Measurements from ENCODE around the gene LRRC45. TPM values are rescaled to one million over a fixed set of nuclear protein-coding genes. Genes with fewer than 3 reads are reported as not detected.

The LRRC45 gene
- total RNA-seq, 1 donor from 2014 or later, result 17.3 TPM

- Histone ChIP-seq H3K36me3 (peaks cover 50% of the 10 kb centered on the region), H3K4me3 (no peak overlapping the region), H3K27ac (no peak overlapping the region), H3K27me3 (ENCODE audit: low read depth) (no peaks in the 10 kb centered on the region), H3K9me3 (no peaks in the 10 kb centered on the region), H3K4me1 (peaks cover 26% of the 10 kb centered on the region)
- TF ChIP-seq, protein P1, sequence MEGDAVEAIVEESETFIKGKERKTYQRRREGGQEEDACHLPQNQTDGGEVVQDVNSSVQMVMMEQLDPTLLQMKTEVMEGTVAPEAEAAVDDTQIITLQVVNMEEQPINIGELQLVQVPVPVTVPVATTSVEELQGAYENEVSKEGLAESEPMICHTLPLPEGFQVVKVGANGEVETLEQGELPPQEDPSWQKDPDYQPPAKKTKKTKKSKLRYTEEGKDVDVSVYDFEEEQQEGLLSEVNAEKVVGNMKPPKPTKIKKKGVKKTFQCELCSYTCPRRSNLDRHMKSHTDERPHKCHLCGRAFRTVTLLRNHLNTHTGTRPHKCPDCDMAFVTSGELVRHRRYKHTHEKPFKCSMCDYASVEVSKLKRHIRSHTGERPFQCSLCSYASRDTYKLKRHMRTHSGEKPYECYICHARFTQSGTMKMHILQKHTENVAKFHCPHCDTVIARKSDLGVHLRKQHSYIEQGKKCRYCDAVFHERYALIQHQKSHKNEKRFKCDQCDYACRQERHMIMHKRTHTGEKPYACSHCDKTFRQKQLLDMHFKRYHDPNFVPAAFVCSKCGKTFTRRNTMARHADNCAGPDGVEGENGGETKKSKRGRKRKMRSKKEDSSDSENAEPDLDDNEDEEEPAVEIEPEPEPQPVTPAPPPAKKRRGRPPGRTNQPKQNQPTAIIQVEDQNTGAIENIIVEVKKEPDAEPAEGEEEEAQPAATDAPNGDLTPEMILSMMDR (IDR thresholded peaks at IDR 0.05), result no peak
- no peak for DNase-seq
- ATAC-seq, result no peak
- intact Hi-C loops (cut with DNase I), result no loop called here
Measured at GRCh38 chr17:82063424-82064415, 40.6 kb downstream of the LRRC45 start.

DNA sequence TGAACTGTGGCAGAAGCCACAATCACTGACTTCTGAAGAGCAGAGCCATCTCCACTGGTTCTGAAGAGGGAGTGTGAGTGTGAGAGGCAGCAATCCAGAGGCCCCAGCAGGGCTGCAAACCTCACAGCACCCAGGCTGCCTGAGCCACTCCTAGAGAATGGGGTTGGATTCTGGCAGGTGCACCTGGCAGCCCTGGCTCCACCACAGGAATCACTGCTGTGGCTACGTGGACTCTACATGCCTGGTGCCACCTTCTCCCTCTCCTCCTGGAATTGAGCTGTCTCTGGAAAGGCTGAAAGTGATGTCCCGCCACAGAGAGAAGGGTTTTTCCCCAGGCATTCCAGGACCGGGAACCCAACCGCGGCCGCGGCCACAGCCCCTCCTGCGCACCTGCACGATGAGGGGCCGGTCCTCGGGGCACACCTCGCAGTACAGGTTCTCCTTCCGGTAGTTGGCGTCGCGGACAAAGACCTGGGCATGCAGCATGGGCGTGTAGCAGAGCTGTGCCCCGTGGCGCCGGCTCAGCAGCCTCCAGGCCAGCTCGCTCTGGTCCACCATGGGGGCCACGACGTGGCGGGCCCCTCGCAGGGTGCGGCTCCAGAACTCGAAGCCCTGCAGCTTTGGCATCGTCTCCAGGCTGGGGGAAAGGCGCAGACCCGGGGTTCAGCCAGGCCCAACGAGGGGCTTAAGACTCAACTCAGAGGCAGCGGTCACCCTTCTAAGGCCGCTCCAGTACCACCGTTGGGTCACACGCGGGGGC lies 41.5 kb downstream of the LRRC45 start:
- TF ChIP-seq, protein P1 (IDR thresholded peaks at IDR 0.05), result no peak
- Histone ChIP-seq H3K27me3 (ENCODE audit: low read depth) (no peaks in the 10 kb centered on the region), H3K4me3 (peak overlapping the region; percentile 94), H3K4me1 (peaks cover 26% of the 10 kb centered on the region), H3K27ac (peak overlapping the region; percentile 94), H3K9me3 (no peaks in the 10 kb centered on the region), H3K36me3 (peaks cover 41% of the 10 kb centered on the region)
- intact Hi-C loops (cut with DNase I), result no loop called here
- peak; percentile 45 to 49 for ATAC-seq
- no peak for DNase-seq

- Histone ChIP-seq H3K4me1 (peaks cover 26% of the 10 kb centered on the region), H3K36me3 (peaks cover 35% of the 10 kb centered on the region), H3K9me3 (no peaks in the 10 kb centered on the region), H3K27ac (peak overlapping the region; percentile 94), H3K4me3 (peak overlapping the region; percentile 94), H3K27me3 (ENCODE audit: low read depth) (no peaks in the 10 kb centered on the region)
- ATAC-seq (peak; percentile 8 to 35), DNase-seq (no peak)
- intact Hi-C loops (cut with DNase I), result no loop called here
- TF ChIP-seq, protein P1 (IDR thresholded peaks at IDR 0.05), result no peak
Measured at GRCh38 chr17:82065193-82065637, 42.1 kb downstream of the LRRC45 start.

- TF ChIP-seq, protein P1 (IDR thresholded peaks at IDR 0.05), result no peak
- H3K4me1 ChIP-seq, result peaks cover 26% of the 10 kb centered on the region
- intact Hi-C loops (cut with DNase I), result no loop called here
- ATAC-seq (peak; percentile 88 to 90), DNase-seq (peak; percentile 79)
- peak within 1 kb of the TSS; percentile 94 for H3K4me3 ChIP-seq
- H3K9me3 ChIP-seq, result no peaks in the 10 kb centered on the region
- H3K27me3 ChIP-seq (ENCODE audit: low read depth), result no peaks in the 10 kb centered on the region
- H3K27ac ChIP-seq, result peak within 1 kb of the TSS; percentile 94
- H3K36me3 ChIP-seq, result peaks cover 29% of the 10 kb centered on the region
Measured at GRCh38 chr17:82065638-82066303, 42.7 kb downstream of the LRRC45 start, which contains the start of gene DUS1L. TSS of gene DUS1L (minus strand) at chr17:82065804. CDS start at chr17:82065059, 745 bp downstream.

- Histone ChIP-seq H3K4me1 (peaks cover 7% of the 10 kb centered on the region), H3K27me3 (ENCODE audit: low read depth) (no peaks in the 10 kb centered on the region), H3K4me3 (no peak overlapping the region), H3K27ac (no peak overlapping the region), H3K9me3 (no peaks in the 10 kb centered on the region), H3K36me3 (no peaks in the 10 kb centered on the region)
- no peak for DNase-seq
- no peak for ATAC-seq
- TF ChIP-seq, protein P1 (IDR thresholded peaks at IDR 0.05), result no peak
- intact Hi-C loops (cut with DNase I), result no loop called here
Measured at GRCh38 chr17:82070611-82071010, 47.5 kb downstream of the LRRC45 start.
